Right lobe of liver (tissue), 4 donors: ENCODE data around the gene PDE9A.

Source experiments
- POLR2A ChIP-seq: fragments of 450-650 bp; IDR thresholded peaks from one replicate; pipeline ENCODE4 v1.6.1; 2017; ENCODE audit warnings: antibody characterized with exemption, mild to moderate bottlenecking
- TF ChIP-seq, protein P1 (sequence below), 4 donors: fragments of 200-600 bp in 3 of 4; fragments of 450-650 bp in 1 of 4; IDR thresholded peaks; one replicate each; pipeline versions ENCODE4 v1.5.1 to v1.8.0; 2016 to 2022; ENCODE audit warnings: antibody characterized with exemption in 4 of 4, mild to moderate bottlenecking in 2 of 4
- donor health status: DM: no; HTN: no; CAD: no.
- donor health status: DM: no; HTN: no; CAD: no.
- donor health status: DM: no; HTN: yes; CAD: no.

DNA sequence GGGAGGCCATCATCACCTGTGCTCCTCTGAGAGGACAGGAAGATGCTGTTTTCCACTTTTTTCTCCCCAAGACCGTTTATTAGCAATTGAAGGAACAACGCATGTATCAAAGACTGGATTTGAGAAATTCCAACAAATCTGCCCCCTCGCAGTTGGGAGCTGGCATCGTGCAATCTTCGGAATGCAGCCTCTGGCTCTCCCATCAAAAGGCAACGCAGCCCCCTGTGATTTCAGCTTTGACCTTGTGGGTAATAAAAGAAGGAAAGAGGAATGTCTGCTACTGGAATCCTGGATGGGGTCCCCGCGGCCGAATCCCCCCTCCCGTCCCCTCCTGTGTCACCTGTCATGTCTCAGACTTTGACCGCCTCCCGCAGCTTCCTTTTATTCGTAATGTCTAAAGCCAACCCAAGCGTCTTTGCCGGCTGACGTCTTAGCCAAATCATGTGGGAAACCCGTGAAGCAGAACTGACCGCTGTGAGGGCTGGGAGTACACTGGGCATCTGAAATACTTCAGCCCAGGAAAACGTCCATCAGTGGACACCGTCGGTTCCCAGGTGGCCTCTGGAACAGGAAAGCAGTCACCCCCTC, 124.4 kb downstream of the PDE9A start:
- TF ChIP-seq, protein P1, sequence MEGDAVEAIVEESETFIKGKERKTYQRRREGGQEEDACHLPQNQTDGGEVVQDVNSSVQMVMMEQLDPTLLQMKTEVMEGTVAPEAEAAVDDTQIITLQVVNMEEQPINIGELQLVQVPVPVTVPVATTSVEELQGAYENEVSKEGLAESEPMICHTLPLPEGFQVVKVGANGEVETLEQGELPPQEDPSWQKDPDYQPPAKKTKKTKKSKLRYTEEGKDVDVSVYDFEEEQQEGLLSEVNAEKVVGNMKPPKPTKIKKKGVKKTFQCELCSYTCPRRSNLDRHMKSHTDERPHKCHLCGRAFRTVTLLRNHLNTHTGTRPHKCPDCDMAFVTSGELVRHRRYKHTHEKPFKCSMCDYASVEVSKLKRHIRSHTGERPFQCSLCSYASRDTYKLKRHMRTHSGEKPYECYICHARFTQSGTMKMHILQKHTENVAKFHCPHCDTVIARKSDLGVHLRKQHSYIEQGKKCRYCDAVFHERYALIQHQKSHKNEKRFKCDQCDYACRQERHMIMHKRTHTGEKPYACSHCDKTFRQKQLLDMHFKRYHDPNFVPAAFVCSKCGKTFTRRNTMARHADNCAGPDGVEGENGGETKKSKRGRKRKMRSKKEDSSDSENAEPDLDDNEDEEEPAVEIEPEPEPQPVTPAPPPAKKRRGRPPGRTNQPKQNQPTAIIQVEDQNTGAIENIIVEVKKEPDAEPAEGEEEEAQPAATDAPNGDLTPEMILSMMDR (IDR thresholded peaks at IDR 0.05), result no peak
- TF ChIP-seq POLR2A, result no peak
